Right lobe of liver (tissue), 6 donors: ENCODE measurements around the gene PBXIP1. TPM values are rescaled to one million over a fixed set of nuclear protein-coding genes. Genes with fewer than 3 reads are reported as not detected.
"Not testable (repeated sequence)": the region's sequence is repeated elsewhere in the genome, so short reads cannot be mapped to it uniquely, and the experiment has no call there.

ENCODE experiments used
- ATAC-seq, 4 donors: fragments of 200-7000 bp; cut with Tn5 transposase; one replicate each; pipeline ENCODE4 v1.9.1; 2020; ENCODE audit warnings: mild to moderate bottlenecking in 4 of 4, moderate library complexity in 4 of 4
- DNase-seq, 3 donors: peaks; one replicate each; pipeline ENCODE4 v3.0.0-alpha.2; 2020
- H3K27ac ChIP-seq, 3 donors: fragments of 200-600 bp; one replicate each; pipeline ENCODE4 v1.8.0; 2022
- H3K27me3 ChIP-seq, 2 donors: fragments of 200-600 bp; one replicate each; pipeline ENCODE4 v1.8.0; 2022
- H3K36me3 ChIP-seq, 4 donors: fragments of 200-600 bp; sonication (generic) in 1 of 4; one replicate each; pipeline versions ENCODE4 v1.5.1 to v1.8.0; 2017 to 2022; ENCODE audit warnings: control low read depth in 1 of 4
- H3K4me1 ChIP-seq, 4 donors: fragments of 200-600 bp; sonication (generic) in 1 of 4; one replicate each; pipeline versions ENCODE4 v1.5.1 to v1.8.0; 2017 to 2022; ENCODE audit warnings: control low read depth in 1 of 4
- H3K4me3 ChIP-seq, 3 donors: fragments of 200-600 bp; one replicate each; pipeline ENCODE4 v1.8.0; 2022
- H3K9me3 ChIP-seq, 4 donors: fragments of 200-600 bp; sonication (generic) in 1 of 4; one replicate each; pipeline versions ENCODE4 v1.5.1 to v1.8.0; 2017 to 2022; ENCODE audit warnings: control low read depth in 1 of 4
- CTCF ChIP-seq, 4 donors: fragments of 200-600 bp in 3 of 4; fragments of 450-650 bp in 1 of 4; IDR thresholded peaks; one replicate each; pipeline versions ENCODE4 v1.5.1 to v1.8.0; 2016 to 2022; ENCODE audit warnings: antibody characterized with exemption in 4 of 4, mild to moderate bottlenecking in 2 of 4
- POLR2A ChIP-seq: fragments of 450-650 bp; IDR thresholded peaks from one replicate; pipeline ENCODE4 v1.6.1; 2017; ENCODE audit warnings: antibody characterized with exemption, mild to moderate bottlenecking
- WGBS: methylation state at CpG from one replicate; pipeline ENCODE4 v1.1.6; 2018; ENCODE audit warnings: low coverage, low lambda C conversion rate; ENCODE audit not compliant: insufficient coverage; ENCODE audit errors: missing lambda C conversion rate; 5-methylcytosine and 5-hydroxymethylcytosine counted together
- intact Hi-C, 2 donors: fragments of 100-400 bp; cut with DNase I; formaldehyde crosslinking; loops; one replicate each; pipeline versions ENCODE4 v1.11.2 to v1.14.1; 2022
- total RNA-seq, 6 experiments: library from RNA; depleted of rRNA in 2 of 6; stranded (reverse); fragments of >200 nt in 2 of 6; fragmentation: NEBNext Ultra II Directional in 3 of 6; extraction: Animal tissue kit (Norgen Biotek cat#: 25700) in 3 of 6; gene quantifications; one replicate each; pipeline versions ENCODE4 v1.1.0 to v1.2.4, GENCODE V29; 2016 to 2023
- donor health status: DM: no; HTN: yes; CAD: no.
- donor health status: DM: no; HTN: no; CAD: no.
- donor health status: DM: no; HTN: no; CAD: no.
- donor health status: DM: no; HTN: yes; CAD: no.
- donor health status: DM: no; HTN: yes; CAD: no.

PBXIP1 gene
- total RNA-seq, 6 experiments from 2014 or later, result 16.7 to 25.9 (median 19.1) TPM

- intact Hi-C loops, result no loop called here
- Histone ChIP-seq H3K9me3 (no peaks in the 10 kb centered on the region), H3K4me1 (peaks cover 0 to 21% (median 0%) of the 10 kb centered on the region in 4 donors), H3K36me3 (peaks cover 0 to 9% (median 0%) of the 10 kb centered on the region in 4 donors), H3K27me3 (no peaks in the 10 kb centered on the region), H3K4me3 (no peak overlapping the region), H3K27ac (no peak overlapping the region)
- DNase-seq, result no peak
- no peak for ATAC-seq
- WGBS, result 92% methylated on average over 6 of the region's 8 CpGs
- TF ChIP-seq CTCF (IDR thresholded peaks at IDR 0.05) (no peak), POLR2A (no peak)
Observed at GRCh38 chr1:154990276-154990675, 34.4 kb upstream of the PBXIP1 start.

DNA sequence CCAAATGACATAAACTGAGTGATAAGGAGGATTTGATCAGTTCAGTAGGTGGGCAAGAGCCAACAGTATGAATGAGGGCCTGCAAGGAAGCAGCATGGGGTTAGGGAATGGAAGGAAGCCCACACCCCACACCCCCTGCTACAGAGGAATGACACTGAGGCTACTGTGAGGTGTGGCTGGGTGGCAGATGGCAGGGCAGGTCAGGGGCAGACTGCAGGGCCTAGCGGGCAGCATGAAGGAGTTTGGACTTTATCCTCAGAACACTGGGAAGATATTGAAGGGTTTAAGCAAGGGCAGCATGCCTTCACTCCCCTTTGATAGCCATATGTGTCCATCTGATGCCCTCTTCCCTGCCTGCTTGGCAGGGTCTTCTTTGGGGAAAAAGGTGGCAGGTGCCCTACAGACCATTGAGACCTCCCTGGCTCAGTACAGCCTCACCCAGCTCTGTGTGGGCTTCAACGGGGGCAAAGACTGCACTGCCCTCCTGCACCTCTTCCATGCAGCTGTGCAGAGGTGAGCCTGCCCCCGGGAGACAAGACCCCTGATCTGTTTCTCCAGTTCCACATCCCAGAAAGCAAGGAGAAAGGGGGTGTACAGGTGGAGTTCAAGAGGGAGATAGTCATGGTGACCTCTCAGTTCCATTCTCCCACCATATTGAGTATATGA, 33.4 kb upstream of the PBXIP1 start:
- WGBS, result 83% methylated on average over 1 of the region's 3 CpGs
- H3K36me3 ChIP-seq, result peaks cover 0 to 9% (median 0%) of the 10 kb centered on the region in 4 donors
- no peak overlapping the region for H3K27ac ChIP-seq
- peaks cover 0 to 21% (median under 1%) of the 10 kb centered on the region in 4 donors for H3K4me1 ChIP-seq
- H3K4me3 ChIP-seq, result no peak overlapping the region
- DNase-seq, result no peak
- TF ChIP-seq CTCF (IDR thresholded peaks at IDR 0.05) (no peak), POLR2A (no peak)
- no peaks in the 10 kb centered on the region for H3K27me3 ChIP-seq
- intact Hi-C loops, result loop anchor here in 1 of 2 donors (10.0 kb wide), 1 partner anchor 65 kb away; the partner anchor contains the start of gene ADAM15
- H3K9me3 ChIP-seq, result no peaks in the 10 kb centered on the region
- ATAC-seq, result peak in 1 of 4 donors; percentile 42

DNA sequence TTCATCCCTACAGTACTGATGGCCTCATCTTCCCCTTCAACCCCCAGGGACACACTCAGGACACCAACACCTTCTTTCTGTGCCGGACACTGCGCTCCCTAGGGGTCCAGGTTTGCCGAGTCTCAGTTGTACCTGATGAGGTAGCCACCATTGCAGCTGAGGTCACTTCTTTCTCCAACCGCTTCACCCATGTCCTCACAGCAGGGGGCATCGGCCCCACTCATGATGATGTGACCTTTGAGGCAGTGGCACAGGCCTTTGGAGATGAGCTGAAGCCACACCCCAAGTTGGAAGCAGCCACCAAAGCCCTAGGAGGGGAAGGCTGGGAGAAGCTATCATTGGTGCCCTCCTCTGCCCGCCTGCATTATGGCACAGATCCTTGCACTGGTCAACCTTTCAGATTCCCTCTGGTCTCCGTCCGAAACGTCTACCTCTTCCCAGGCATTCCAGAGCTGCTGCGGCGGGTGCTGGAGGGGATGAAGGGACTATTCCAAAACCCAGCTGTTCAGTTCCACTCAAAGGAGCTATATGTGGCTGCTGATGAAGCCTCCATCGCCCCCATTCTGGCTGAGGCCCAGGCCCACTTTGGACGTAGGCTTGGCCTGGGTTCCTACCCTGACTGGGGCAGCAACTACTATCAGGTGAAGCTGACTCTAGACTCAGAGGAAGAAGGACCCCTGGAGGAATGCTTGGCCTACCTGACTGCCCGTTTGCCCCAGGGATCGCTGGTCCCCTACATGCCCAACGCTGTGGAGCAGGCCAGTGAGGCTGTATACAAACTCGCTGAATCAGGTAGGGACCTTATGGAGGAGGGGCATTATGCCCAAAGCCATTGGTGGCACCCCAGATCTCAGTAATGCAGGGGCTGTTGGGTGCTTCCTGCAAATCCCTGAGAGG, 32.4 kb upstream of the PBXIP1 start:
- TF ChIP-seq CTCF (IDR thresholded peaks at IDR 0.05), result no peak
- TF ChIP-seq POLR2A, result no peak
- peak overlapping the region in 1 of 3 donors; percentile 86 for H3K27ac ChIP-seq
- DNase-seq (no peak), ATAC-seq (no peak)
- intact Hi-C loops, result loop anchor here in 1 of 2 donors (10.0 kb wide), 1 partner anchor 66 kb away; the partner anchor contains the start of gene ADAM15
- H3K4me3 ChIP-seq, result no peak overlapping the region
- H3K27me3 ChIP-seq, result no peaks in the 10 kb centered on the region
- no peaks in the 10 kb centered on the region for H3K9me3 ChIP-seq
- H3K36me3 ChIP-seq, result peaks cover 0 to 9% (median 0%) of the 10 kb centered on the region in 4 donors
- peaks cover 0 to 26% (median 4%) of the 10 kb centered on the region in 4 donors for H3K4me1 ChIP-seq
- 94% methylated on average over 8 of the region's 17 CpGs for WGBS

DNA sequence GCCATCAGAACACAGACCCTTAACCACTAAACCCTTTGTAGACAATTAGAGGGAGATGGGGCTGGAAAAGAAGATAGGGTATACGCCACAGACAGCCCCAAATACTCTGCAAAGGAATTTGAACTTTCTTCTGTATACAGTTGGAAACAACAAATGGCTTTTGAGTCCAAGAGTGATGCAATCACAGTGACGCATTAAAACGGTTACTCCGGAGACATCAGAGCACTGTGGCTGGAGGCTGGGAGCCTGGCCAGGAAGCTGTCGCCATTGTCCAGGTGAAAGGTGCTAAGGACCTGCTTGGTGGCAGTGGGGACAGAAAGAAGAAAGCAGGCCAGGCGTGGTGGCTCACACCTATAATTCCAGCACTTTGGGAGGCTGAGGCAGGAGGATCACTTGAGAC, 31.4 kb upstream of the PBXIP1 start:
- TF ChIP-seq CTCF (IDR thresholded peaks at IDR 0.05) (no peak), POLR2A (no peak)
- Histone ChIP-seq H3K27ac (peak overlapping the region in 2 of 3 donors; percentile 44 to 86), H3K27me3 (no peaks in the 10 kb centered on the region), H3K36me3 (peaks cover 0 to 9% (median 0%) of the 10 kb centered on the region in 4 donors), H3K9me3 (no peaks in the 10 kb centered on the region), H3K4me1 (peaks cover 0 to 32% (median 4%) of the 10 kb centered on the region in 4 donors), H3K4me3 (no peak overlapping the region)
- DNase-seq (peak in 2 of 3 donors; percentile 89 to 90), ATAC-seq (peak; percentile 19 to 60 (median 40))
- intact Hi-C loops, result loop anchor here in 1 of 2 donors (10.0 kb wide), 1 partner anchor 67 kb away; the partner anchor contains the start of gene ADAM15
- WGBS, result 17% methylated on average over 2 of the region's 6 CpGs

GRCh38 chr1:154986736-154987135, 30.8 kb upstream of the PBXIP1 start:
- intact Hi-C loops, result loop anchor here in 1 of 2 donors (10.0 kb wide), 1 partner anchor 68 kb away; the partner anchor contains the start of gene ADAM15
- H3K4me1 ChIP-seq, result peaks cover 0 to 32% (median 4%) of the 10 kb centered on the region in 4 donors
- not testable (repeated sequence) for H3K27me3 ChIP-seq, H3K4me3 ChIP-seq, DNase-seq, ATAC-seq, H3K36me3 ChIP-seq, H3K9me3 ChIP-seq
- peak overlapping the region in 2 of 3 donors; percentile 44 to 86 for H3K27ac ChIP-seq
- 77% methylated on average over 3 of the region's 4 CpGs for WGBS
